GM18526 (cell line): ENCODE data around the gene MPO.

Experiments
- POLR2A ChIP-seq: IDR thresholded peaks from 3 replicates; pipeline ENCODE4 v1.6.1; 2011; ENCODE audit not compliant: insufficient read length; ENCODE audit errors: extremely low read depth

Gene MPO

GRCh38 chr17:58303971-58304749, 23.4 kb upstream of the MPO start:
- no peak for TF ChIP-seq POLR2A

- TF ChIP-seq POLR2A, result no peak
Measured at GRCh38 chr17:58302919-58303585, 22.3 kb upstream of the MPO start.

- TF ChIP-seq POLR2A, result no peak
Measured at GRCh38 chr17:58302171-58302918, 21.6 kb upstream of the MPO start.

- no peak for TF ChIP-seq POLR2A
Measured at GRCh38 chr17:58301504-58302150, 20.9 kb upstream of the MPO start.

GRCh38 chr17:58300336-58300735, 19.6 kb upstream of the MPO start:
- no peak for TF ChIP-seq POLR2A

GRCh38 chr17:58294034-58294433, 13.3 kb upstream of the MPO start:
- TF ChIP-seq POLR2A, result no peak

- no peak for TF ChIP-seq POLR2A
Measured at GRCh38 chr17:58291246-58291645, 10.5 kb upstream of the MPO start.

- TF ChIP-seq POLR2A, result no peak
Measured at GRCh38 chr17:58289869-58290268, 9.1 kb upstream of the MPO start.

GRCh38 chr17:58285422-58285810, 4.7 kb upstream of the MPO start:
- TF ChIP-seq POLR2A, result no peak

GRCh38 chr17:58284613-58285421, 4.1 kb upstream of the MPO start:
- no peak for TF ChIP-seq POLR2A

GRCh38 chr17:58283674-58284612, 3.2 kb upstream of the MPO start:
- TF ChIP-seq POLR2A, result no peak

GRCh38 chr17:58282442-58282841, 1.7 kb upstream of the MPO start:
- no peak for TF ChIP-seq POLR2A

- TF ChIP-seq POLR2A, result no peak
Measured at GRCh38 chr17:58281511-58282011, 826 bp upstream of the MPO start.
